Glutamatergic neuron (in vitro differentiated cells): Measurements from ENCODE around the gene EIPR1. TPM values are rescaled to one million over a fixed set of nuclear protein-coding genes. Genes with fewer than 3 reads are reported as not detected.

ENCODE experiments used
- DNase-seq: peaks from one replicate; pipeline ENCODE4 v3.0.0; 2022
- H3K27ac Mint-ChIP-seq: one replicate; pipeline ENCODE4 v1.8.0; 2020; ENCODE audit warnings: mild to moderate bottlenecking, mixed read lengths, inconsistent platforms; ENCODE audit not compliant: unreplicated experiment
- H3K27me3 Mint-ChIP-seq: one replicate; pipeline ENCODE4 v1.8.0; 2020; ENCODE audit warnings: mild to moderate bottlenecking, moderate library complexity, mixed read lengths, inconsistent platforms; ENCODE audit not compliant: unreplicated experiment
- H3K36me3 Mint-ChIP-seq: one replicate; pipeline ENCODE4 v1.8.0; 2020; ENCODE audit warnings: mild to moderate bottlenecking, mixed read lengths, inconsistent platforms; ENCODE audit not compliant: unreplicated experiment
- H3K4me1 Mint-ChIP-seq: one replicate; pipeline ENCODE4 v1.8.0; 2020; ENCODE audit warnings: mild to moderate bottlenecking, low read depth, mixed read lengths, inconsistent platforms; ENCODE audit not compliant: unreplicated experiment
- H3K4me3 Mint-ChIP-seq: one replicate; pipeline ENCODE4 v1.8.0; 2020; ENCODE audit warnings: mild to moderate bottlenecking, mixed read lengths, inconsistent platforms; ENCODE audit not compliant: unreplicated experiment
- H3K9me3 Mint-ChIP-seq: one replicate; pipeline ENCODE4 v1.8.0; 2020; ENCODE audit warnings: mild to moderate bottlenecking, moderate library complexity, mixed read lengths, inconsistent platforms; ENCODE audit not compliant: unreplicated experiment
- CTCF ChIP-seq: fragments of 200-600 bp; sonication (generic); IDR thresholded peaks from one replicate; pipeline ENCODE4 v1.5.0; 2021; ENCODE audit not compliant: partially characterized antibody, unreplicated experiment
- total RNA-seq: library from RNA; stranded (reverse); fragmentation: NEBNext Ultra II Directional; extraction: Animal tissue kit (Norgen Biotek cat#: 25700); gene quantifications from one replicate; pipeline ENCODE4 v1.2.1, GENCODE V29; 2021; ENCODE audit not compliant: unreplicated experiment

EIPR1 gene
- total RNA-seq, 1 donor from 2014 or later = 43.8 TPM

- no peak for TF ChIP-seq CTCF
- Mint-ChIP-seq H3K4me1 (peaks cover 12% of the 10 kb centered on the region), H3K27me3 (peaks cover 2% of the 10 kb centered on the region), H3K36me3 (peaks cover 7% of the 10 kb centered on the region), H3K27ac (no peak overlapping the region), H3K9me3 (peaks cover 16% of the 10 kb centered on the region), H3K4me3 (no peak overlapping the region)
- DNase-seq = no peak
Measured at GRCh38 chr2:3280683-3281520, 96.7 kb downstream of the EIPR1 start.

GRCh38 chr2:3280197-3280596 is 97.4 kb downstream of the EIPR1 start:
- Mint-ChIP-seq H3K36me3 (peaks cover 7% of the 10 kb centered on the region), H3K9me3 (peaks cover 16% of the 10 kb centered on the region), H3K4me3 (no peak overlapping the region), H3K27me3 (peaks cover 2% of the 10 kb centered on the region), H3K4me1 (peaks cover 12% of the 10 kb centered on the region), H3K27ac (no peak overlapping the region)
- TF ChIP-seq CTCF = no peak
- no peak for DNase-seq

DNA sequence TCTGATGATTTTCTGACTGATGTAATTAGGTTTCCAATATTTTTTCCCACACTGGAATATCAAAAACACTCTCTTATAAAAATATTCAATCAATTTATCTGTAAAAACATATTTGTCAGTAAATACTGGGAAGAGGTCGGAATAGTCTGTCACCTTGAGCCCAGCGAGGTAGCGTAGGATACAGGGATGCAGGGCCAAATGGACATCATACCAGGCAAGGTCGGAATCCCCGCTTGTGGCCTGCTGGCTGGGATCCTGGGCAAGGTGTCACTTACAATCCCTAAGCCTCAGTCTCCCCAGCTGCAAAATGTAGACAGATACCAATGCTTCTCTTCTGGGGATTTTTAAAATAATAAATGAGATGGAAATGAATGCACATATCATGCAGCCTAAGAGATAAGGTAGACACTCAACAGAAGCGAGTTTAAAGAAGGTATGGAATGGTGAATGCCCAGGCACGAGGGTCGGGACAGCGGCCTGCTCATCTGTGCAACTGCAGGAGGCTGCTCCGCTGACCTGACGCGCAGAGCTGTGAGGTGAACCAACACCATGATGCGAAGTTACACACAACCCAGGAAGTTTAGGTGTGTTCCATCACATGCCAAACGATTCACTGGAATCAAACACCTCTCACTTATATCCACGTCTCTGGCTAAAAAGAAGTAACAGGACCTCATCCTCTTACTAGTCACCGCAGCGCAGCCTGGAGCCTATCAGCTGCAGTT is 98.2 kb downstream of the EIPR1 start:
- H3K27ac Mint-ChIP-seq = no peak overlapping the region
- peaks cover 7% of the 10 kb centered on the region for H3K36me3 Mint-ChIP-seq
- no peak for TF ChIP-seq CTCF
- no peak overlapping the region for H3K4me3 Mint-ChIP-seq
- no peak for DNase-seq
- no peaks in the 10 kb centered on the region for H3K27me3 Mint-ChIP-seq
- H3K4me1 Mint-ChIP-seq = peaks cover 8% of the 10 kb centered on the region
- H3K9me3 Mint-ChIP-seq = peaks cover 10% of the 10 kb centered on the region

DNA sequence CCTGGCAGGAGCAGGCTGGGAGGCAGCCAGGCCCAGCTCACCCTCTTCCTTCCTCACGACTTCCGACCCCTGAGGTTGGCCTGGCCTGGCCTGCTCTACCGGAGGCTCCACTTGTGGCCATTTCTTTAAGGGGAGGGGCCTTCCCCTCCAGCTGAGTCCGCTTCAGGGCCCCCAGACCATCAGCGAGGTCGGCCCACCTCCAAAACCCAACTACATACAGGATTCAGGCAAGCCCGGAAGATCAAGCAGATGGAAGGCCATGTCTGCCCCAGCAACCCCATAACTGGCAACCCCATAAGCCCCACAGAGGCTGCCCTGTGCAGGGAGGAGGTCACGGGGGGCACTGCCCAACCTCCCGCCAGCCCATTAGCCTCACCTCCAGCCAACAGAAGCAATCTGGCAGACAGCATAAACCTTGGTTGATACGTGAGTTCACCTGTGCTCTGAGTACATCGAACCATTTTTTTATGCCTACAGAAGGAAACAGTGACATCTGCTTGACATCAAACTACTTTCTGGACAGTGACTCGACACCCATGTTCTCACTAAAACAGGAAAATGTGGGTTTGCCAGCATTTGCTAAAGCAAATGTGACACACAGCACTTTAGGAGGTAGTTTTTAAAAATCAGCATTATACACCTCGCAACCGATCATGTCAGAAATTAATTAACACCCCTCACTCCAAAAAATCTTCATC is 98.9 kb downstream of the EIPR1 start:
- Mint-ChIP-seq H3K36me3 (peaks cover 12% of the 10 kb centered on the region), H3K9me3 (peaks cover 9% of the 10 kb centered on the region)

More for the DNA sequence above, 98.9 kb downstream of the EIPR1 start:
- no peak for TF ChIP-seq CTCF
- no peak for DNase-seq
- H3K27ac Mint-ChIP-seq = no peak overlapping the region
- H3K4me3 Mint-ChIP-seq = no peak overlapping the region
- no peaks in the 10 kb centered on the region for H3K27me3 Mint-ChIP-seq
- H3K4me1 Mint-ChIP-seq = peaks cover 8% of the 10 kb centered on the region
